NCI-H748 treated with DMSO at 0.1 percent for 48 hours (cell line): ENCODE data around the gene DNAJC8.

ENCODE experiments used
- DNase-seq: peaks from one replicate; lab custom pipeline; 2025; lab: John Stamatoyannopoulos, UW

Gene DNAJC8

DNA sequence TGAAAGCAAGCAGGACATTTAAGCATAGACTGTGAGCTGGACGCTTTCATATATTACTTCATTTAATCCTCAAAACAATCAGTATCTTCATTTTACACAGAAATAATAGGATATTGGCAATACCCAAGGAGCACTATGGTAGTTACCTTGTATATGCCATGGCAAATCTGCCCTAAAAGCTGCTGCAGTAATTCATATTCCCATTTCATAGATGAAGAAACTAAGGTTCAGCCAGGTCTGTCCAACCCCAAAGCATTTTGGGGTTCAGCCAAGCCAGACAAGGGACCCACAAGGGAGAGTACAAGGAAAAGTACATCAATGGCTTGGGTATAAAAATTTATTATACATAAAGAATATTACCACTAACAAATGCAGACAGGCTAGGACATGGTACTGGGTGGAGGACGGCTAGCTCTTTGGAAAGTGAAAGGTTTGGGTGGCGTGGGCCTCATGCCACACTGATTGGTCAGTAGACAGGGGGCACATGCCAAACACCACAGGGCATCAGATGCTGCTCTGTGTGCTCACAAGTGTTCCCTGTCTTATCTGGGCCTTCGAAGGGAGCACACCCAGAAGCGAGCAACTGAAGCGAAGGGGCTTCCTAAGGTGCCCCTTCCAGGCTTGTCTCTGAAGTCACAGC lies 32.5 kb downstream of the DNAJC8 start:
- DNase-seq, result no peak

DNA sequence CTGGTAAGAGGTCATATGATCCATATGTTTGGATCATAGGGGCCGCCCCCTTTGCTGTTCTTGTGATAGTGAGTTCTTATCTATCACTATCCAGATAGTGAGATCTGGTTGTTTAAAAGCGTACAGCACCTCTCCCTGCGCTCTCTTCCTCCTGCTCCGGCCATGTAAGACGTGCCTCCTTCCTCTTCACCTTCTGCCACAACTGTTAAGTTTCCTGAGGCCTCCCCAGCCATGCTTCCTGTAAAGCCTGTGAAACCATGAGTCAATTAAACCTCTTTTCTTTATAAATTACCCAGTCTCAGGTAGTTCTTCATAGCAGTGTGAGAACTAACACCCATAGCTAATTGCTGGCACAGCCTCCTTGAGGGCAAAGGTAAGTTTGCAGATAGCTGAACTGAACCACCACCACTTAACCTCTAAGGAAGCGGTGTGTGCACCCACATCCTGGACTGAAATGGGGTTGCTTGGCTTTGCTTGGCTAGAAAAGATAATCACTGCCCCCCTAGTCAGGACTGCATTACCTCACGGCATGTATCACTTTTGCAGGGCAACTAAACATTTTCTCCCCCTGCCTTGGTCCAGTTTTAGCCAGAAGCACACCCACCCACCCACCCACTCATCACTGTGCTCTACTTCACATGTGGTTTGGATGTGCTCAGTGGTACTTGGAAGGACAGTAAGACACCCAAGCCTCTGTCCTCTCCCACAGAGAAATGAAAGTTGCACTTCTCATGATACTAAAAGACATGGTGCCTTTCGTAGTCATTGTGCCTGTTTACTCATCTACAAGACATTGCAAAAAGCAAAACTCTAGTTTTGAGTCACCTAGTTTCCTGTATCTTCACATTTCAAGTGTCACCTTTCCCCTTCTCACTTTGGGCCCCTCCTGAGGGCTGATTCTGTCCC lies 33.2 kb downstream of the DNAJC8 start:
- no peak for DNase-seq

DNA sequence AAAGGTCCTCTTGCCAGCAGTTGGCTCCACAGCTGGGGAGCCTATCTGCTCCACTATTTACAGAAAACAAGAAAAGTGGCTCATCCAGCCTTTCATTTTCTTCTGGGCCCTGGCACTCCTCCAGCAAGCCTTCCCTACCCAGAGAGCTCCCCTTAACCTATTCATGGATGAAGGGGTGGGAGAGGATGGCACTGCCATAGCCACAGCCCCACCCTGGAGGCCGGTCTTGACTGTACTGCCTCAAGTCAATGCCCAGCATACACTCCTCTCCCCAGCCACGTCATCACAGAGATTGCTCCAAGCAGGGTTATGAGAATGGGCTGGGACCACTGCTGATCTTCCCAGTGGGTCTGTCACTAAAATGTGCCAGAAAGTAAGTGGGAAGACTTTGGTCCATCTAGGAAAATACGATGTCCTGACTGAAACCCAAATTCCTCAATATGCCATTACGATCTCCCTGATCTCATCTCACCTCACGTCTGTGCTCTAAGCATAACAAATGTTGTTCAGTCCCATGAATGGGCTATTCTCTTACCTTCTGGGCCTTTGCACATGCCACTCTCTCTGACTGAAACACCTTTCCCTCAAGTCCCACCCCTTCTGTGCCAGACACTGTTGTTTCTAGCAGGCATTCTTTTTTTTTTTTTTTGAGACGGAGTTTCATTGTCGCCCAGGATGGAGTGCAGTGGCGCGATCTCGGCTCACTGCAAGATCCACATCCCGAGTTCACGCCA lies 35.0 kb downstream of the DNAJC8 start:
- no peak for DNase-seq

DNA sequence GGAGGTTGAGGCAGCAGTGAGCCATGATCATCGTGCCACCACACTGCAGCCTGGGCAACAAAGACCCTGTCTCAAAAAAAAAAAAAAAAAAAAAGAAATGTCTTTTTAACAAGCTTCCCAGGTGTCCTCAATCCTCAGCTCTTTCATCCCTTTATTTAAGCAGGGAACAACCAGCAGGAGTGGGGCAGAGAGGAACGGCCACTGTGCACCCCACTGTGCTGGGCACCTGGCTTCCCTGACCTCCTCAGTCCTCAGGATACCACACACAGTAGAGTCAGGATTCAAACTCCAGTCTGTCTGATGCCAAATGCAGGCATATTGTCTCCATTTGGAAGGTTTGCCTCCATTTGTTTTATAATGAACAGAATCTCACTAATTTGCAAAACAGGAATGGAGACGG lies 36.5 kb downstream of the DNAJC8 start:
- no peak for DNase-seq

DNA sequence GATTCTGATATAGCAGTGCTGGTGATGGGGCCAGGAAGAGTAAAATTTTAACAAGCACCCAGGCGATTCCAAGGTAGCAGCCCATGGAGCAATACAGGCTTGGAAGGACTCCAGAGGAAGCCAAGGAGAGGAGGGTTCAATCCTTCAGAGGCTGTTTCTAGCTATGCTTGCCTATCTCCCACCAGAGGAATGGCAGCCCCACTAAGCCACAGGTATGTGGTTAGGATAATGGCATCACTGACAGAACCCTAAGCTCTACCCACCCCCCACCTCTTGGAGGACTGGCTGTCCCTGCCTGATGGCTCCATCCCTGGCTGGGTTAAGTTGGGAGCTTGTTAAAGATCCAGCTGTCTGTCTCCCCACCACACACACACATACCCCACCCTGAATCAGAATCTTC lies 37.0 kb downstream of the DNAJC8 start:
- no peak for DNase-seq

DNA sequence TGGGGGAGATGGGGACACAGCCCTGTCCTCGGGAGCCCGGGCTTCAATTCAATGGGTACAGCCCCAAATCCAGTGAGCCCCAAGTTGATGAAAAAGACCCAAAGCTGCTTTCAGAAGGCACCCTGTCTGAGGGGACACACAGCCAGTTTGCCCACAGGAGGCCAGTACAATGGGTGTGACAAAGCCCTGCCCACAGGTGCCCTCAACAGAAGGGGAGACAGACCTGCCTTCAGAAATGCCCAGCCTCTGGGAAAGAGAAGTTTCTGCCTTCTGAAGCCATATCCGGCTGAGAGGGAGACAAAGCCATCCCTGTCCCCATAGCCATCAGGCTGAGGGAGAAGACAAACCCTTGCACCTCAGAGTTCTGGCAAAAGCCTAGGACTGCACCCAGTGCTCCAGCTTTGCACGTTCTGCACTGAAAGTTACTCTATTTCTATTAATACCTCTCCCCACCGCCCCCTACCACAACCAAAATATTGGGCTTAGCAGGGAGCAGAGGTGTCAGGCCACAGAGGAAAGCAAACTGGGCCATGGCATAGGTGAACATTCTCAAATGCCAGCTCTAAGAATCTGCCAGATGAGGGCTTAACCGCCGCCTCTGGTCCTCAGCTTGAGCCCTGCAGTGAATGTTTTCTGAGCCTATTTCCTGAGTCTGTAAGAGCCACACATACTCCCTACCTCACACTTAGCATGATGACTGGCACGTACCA lies 38.3 kb downstream of the DNAJC8 start:
- DNase-seq, result no peak

DNA sequence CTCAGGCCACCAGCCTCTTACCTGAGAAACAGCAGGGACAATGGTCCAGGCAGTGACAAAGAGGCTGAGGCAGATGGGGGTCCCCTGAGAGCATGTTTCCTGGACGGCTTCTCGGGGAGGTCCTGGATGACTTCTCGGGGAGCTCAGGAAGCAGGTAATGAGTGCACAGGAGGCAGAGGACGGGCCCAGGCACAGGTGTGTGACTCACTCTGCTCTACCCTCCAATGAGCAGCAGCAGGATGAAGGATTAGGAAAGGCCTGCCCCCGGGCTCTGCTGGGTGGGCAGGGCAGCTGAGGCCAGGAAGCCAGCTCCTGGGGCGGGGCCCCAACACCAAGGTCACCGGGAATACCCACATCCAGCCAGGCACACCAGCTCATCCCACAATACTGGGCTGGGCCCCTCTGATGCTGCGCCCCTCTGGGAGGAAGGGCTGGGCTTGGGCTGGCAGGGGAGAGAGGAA lies 39.1 kb downstream of the DNAJC8 start:
- DNase-seq, result no peak

DNA sequence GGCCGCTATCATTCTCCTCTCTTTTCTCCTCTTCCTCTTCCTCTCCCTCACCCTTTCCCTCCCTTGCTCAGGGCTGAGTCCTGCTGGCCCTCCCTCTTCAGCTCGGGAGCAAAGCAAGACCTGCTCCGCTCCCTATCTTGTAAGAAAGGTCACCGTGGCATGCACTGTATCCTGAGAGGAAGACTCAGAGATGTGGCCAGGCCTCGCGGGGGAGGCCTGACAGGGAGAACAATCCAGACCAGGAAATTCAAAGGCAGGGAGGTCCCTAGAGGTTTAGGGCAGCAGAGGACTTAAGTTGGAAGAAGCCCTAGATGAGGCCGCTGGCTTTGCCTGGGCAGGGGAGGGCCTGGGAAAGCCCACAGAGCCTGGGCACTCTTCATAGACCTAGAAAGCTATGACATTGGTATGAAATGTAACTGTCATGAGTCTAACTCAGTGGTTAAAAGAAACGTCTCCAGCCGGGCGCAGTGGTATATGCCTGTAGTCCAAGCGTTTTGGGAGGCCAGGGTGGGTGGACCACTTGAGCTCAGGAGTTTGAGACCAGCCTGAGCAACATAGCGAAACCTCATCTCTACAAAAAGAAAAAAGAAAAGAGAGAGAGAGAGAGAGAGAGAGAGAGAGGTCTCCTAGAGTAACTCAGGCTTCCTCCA lies 41.7 kb downstream of the DNAJC8 start:
- no peak for DNase-seq

DNA sequence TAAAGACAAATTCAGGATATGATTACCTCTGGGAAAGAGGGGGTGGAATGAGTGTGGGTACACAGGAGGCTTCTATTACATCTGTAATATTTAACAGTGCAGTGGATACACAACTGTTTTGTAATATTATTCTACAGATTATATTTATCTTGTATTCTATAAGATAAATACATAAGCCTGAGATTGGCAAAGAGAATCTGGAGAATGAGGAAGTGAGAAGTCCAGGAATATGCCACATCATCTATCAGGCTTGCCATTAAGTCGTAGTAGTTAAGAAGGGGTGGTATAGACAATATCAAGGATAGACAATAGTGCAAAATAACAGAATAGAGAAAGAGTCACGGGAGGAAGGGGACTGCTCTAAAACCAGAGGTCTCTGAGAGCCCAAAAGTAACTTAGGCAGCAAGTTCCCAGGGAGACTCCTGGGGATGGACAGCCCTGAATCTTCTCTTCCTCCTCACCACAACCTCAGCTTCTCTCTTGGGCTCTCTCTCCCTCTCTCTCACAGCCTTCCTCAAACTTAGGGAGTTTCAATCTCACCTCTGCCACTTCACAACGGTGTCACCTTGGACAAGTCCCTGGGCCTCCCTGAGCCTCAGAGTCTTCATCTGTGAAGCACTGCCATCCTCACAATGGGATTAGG lies 42.4 kb downstream of the DNAJC8 start:
- no peak for DNase-seq

DNA sequence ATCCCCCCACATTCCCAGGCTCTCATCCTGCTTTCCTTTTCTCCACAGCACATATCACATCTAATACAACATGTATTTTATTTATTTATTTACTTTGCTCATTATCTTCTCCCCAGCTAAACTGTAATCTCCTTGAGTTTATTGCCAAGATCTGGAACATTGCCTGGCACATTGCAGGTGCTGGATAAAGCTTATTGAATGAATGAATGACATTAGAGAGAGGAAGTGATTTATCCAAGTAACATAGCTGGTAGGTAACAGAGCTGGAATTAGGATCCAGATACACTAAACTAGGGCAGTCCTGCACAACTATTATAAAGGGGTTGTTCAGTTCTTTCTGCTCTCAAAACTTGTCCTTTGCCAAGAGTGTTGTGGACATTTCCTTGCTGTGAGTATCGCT lies 47.8 kb downstream of the DNAJC8 start:
- no peak for DNase-seq

DNA sequence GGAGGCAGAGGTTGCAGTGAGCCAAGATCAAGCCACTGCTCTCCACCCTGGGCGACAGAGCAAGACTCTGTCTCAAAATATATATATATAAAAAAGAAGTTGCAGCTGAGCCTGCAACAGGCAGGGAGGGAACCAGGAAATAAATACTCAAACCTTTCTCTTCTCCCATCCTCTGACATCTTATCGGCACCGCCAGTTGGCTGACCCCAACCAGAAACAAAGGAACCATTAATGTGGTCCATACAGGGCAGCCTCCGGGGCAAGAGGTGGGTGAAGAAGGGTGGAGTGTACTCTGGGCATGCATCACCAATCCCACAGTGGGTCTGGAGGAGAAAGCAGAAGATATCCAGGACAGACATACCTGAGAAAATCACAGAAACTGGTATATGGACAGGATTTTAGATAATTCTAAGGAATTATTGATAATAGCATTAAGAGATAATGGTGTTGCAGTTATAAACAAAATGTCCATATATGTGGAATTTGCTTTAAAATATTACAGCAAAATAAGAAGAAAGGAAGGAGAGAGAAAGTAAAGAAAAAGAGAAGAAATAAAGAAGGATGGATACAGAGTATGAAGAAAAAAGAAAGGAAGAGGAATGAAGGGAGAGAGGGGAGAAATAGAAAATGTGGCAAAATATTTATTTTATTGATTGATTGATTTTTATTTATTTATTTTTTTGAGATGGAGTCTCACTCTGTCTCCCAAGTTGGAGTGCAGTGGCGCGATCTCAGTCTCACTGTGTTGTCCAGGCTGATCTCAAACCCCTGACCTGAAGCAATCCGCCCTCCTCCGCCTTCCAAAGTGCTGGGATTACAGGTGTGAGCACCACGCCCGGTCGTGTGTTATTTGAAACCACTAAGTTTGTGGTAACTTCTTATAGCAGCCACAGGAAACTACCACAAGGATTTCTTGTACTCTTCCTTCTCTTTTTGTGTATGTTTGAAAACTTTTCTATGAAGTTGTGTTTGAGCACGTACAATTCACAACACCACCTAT lies 52.2 kb downstream of the DNAJC8 start:
- no peak for DNase-seq

DNA sequence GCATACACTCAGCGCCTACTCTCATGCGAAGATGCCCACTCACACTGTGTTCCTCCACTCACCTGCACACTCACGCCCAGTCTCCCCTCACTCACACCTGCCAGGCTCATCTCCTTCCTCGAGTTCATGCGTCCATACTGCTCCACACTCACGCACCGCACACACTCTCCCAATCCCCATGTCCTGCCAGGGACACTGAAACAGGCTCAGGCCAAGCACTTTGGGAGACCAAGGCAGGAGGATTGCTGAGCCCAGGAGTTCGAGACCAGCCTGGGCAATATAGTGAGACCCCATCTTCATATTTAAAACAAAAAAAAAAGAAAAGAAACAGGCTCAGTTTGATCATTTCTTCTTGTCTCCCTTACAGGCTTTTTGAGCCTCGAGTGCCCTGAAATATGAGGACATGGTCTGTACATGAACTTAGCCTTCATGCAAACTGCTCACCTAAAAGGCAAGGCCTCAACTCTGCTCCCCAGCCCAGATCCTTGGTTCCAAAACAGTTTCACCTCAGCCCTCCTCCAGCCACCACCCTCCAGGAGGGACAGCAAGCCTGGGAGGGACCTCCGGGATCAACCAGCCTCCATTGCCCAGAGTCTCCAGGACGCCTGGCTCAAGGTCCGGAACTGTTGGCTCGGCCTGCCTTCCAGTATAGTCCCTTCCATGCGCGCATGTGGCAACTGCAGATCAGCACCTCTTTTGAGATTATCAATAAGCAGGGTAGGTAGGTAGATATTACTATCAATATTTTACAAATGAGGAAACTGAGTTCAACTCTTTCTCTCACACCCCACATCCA lies 53.9 kb downstream of the DNAJC8 start:
- DNase-seq, result no peak

DNA sequence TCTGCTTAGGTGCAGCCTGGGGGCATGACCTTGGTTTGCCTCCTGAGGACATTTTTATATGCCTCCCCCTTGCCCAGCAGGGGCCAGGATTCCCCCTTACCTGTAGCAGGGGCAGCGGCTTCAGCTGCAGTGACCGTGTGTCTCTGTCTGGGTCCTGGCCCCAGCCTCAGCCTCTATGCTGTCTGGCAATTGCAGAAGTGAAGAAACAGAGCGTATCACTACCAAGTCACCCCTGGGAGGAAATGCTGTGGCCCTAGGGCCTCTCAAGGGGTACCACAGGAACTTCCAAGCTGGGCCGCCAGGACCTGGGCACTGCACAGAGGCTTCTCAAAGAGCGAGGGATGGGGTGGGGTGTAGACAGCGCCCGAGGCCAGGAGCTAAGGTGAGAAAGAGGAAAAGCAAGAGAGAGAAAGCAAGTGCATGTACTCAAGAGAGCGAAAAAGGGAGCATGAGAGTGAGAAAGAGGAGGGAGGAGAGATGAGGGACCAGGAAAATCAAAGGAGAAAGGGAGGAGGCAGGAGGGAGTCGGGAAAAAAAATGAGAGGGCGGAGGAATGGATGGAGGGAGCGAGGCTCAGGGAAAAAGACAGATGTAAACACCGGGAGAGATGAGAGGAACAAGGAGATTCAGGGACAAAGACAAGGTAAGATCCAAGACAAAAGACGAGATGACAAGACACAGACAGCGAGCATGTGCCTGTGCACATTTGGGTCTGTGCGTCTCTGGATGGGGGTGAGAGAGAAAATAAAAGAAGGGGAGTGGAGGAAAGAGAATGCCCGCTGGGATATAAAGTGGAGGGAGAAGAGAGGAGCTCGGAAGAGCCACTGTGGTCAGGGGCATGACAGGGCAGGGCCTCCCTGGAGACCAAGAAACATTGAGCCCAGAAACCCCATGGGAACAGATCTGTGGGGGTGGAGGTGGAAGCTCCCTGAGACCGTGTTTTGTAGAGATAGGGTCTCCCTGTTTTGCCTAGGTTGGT lies 56.0 kb downstream of the DNAJC8 start, which contains the start of gene PTAFR:
TSS of gene PTAFR (minus strand) at position 199 of the 979 bp plus-strand sequence. CDS start 25,669 bp downstream, outside the sequence.
- DNase-seq, result no peak

DNA sequence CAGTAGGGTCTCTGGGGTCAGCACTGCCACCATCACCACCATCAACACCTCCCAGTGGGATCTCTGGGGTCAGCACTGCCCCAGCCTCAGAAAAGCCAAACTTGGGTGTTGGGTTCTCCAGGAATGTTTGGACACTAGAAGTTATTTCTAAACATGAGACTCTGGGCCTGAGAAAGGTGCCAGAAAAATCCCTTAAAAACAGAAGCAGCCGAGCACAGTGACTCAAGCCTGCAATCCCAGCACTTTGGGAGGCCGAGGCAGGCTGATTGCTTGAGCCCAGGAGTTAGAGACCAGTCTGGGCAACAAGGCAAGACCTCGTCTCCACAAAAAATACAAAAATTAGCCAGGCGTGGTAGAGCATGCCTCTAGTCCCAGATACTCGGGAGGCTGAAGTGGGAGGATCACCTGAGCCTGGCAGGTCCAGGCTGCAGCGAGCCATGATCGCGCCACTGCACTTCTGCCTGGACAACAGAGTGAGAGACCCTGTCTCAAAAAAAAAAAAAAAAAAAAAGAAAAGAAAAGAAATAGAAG lies 56.8 kb downstream of the DNAJC8 start:
- DNase-seq, result no peak

DNA sequence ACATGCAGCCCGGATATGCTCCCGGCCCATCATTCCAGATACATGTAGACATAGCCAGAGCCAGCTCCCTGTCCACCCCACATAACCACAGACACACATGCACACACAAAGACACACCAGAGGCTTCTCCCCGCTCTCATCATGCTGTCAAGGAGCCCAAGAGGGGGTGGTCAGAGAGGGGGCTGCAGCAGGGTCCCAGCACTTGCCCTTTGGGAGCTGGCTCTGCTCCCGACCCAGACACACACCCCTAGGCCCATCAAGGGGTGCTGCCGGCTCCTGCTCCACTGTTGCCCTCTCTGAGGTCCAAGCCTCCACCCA lies 58.9 kb downstream of the DNAJC8 start:
- DNase-seq, result no peak

DNA sequence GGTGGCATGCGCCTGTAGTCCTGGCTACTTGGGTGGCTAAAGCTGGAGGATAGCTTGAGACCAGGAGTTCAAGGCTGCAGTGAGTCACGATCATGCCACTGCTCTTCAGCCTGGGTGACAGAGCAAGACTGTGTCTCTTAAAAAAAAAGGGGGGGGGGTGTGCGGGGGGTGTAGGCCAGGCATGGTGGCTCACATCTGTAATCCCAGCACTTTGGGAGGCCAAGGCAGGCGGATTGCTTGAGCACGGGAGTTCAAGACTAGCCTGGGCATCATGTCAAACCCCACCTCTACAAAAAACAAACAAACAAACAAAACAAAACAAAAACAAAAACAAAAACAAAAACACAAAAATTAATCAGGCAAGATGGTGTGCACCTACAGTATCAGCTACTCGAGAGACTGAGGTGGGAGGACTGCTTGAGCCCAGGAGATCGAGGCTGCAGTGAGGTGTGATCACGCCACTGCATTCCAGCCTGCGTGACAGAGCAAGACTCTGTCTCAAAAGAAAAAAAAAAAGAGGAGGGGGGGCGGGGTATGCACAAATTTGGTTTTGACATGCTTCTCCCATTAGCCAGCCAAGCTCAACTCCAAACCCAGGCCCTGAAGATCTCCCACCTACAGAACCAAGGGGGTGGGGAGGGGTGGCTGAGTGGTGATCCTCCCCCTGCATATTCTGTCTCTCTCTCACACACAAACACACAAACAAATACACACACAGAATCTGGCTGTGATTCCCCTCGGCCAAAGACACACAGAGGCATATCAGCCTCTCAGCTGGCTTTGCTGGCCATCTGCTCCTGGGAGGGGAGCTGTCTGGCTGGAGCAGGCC lies 59.5 kb downstream of the DNAJC8 start:
- no peak for DNase-seq

DNA sequence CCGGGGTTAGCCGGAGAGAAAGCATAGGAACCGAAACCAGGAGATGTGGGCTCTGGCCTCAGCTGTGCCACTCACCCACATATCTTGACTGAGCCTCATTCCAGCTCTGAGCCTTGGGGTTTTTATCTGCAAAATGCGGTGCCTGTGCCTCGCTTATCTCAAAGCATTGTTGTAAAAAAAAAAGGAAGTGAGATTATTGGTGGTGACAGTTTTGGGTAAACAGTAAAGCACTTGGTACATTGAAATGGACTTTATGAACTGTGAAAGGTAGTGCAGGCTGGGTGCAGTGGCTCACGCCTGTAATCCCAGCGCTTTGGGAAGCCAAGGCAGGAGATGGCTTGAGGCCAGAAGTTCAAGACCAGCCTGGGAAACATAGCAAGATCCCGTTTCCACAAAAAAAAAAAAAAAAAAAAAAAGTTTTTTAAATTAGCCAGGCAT lies 60.1 kb downstream of the DNAJC8 start:
- DNase-seq, result no peak
